ENCODE data around the gene IL27RA.

Gene IL27RA

GRCh38 chr19:14088634-14089411 lies 57.3 kb downstream of the IL27RA start:
- no peak for DNase-seq (ENCODE audit: low read depth)

GRCh38 chr19:14089412-14089661 lies 57.8 kb downstream of the IL27RA start:
- DNase-seq (ENCODE audit: low read depth), result no peak

- peak; percentile 20 for DNase-seq (ENCODE audit: low read depth)
Observed at GRCh38 chr19:14089662-14090508, 58.3 kb downstream of the IL27RA start.

- DNase-seq (ENCODE audit: low read depth), result peak; percentile 82
Observed at GRCh38 chr19:14090509-14091080, 59.0 kb downstream of the IL27RA start, which contains the start of gene SAMD1. TSS of gene SAMD1 (minus strand) at chr19:14090751.

- no peak for DNase-seq (ENCODE audit: low read depth)
Observed at GRCh38 chr19:14091081-14091812, 59.7 kb downstream of the IL27RA start.

GRCh38 chr19:14091813-14092462 lies 60.4 kb downstream of the IL27RA start:
- peak; percentile 45 for DNase-seq (ENCODE audit: low read depth)

- DNase-seq (ENCODE audit: low read depth), result no peak
Observed at GRCh38 chr19:14093117-14093823, 61.7 kb downstream of the IL27RA start.

GRCh38 chr19:14094854-14095253 lies 63.3 kb downstream of the IL27RA start:
- no peak for DNase-seq (ENCODE audit: low read depth)

- no peak for DNase-seq (ENCODE audit: low read depth)
Observed at GRCh38 chr19:14096272-14096992, 64.9 kb downstream of the IL27RA start.

- no peak for DNase-seq (ENCODE audit: low read depth)
Observed at GRCh38 chr19:14097532-14098151, 66.1 kb downstream of the IL27RA start.

GRCh38 chr19:14101003-14101545 lies 69.5 kb downstream of the IL27RA start:
- DNase-seq (ENCODE audit: low read depth), result no peak

- DNase-seq (ENCODE audit: low read depth), result no peak
Observed at GRCh38 chr19:14102102-14102696, 70.6 kb downstream of the IL27RA start.

GRCh38 chr19:14102756-14103155 lies 71.2 kb downstream of the IL27RA start:
- DNase-seq (ENCODE audit: low read depth), result no peak
